ENCODE results near the gene CEP162.

- no peak for TF ChIP-seq POLR2A (IDR thresholded peaks at IDR 0.05)
- TF ChIP-seq, protein P1, sequence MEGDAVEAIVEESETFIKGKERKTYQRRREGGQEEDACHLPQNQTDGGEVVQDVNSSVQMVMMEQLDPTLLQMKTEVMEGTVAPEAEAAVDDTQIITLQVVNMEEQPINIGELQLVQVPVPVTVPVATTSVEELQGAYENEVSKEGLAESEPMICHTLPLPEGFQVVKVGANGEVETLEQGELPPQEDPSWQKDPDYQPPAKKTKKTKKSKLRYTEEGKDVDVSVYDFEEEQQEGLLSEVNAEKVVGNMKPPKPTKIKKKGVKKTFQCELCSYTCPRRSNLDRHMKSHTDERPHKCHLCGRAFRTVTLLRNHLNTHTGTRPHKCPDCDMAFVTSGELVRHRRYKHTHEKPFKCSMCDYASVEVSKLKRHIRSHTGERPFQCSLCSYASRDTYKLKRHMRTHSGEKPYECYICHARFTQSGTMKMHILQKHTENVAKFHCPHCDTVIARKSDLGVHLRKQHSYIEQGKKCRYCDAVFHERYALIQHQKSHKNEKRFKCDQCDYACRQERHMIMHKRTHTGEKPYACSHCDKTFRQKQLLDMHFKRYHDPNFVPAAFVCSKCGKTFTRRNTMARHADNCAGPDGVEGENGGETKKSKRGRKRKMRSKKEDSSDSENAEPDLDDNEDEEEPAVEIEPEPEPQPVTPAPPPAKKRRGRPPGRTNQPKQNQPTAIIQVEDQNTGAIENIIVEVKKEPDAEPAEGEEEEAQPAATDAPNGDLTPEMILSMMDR (IDR thresholded peaks at IDR 0.05), result no peak
These were observed 24.6 kb upstream of the CEP162 start for GRCh38 chr6:84251891-84252539.

All from heart left ventricle (tissue), 13 donors.